Heart left ventricle (tissue), 16 donors: ENCODE results near the gene PCDHB7. TPM values are rescaled to one million over a fixed set of nuclear protein-coding genes. Genes with fewer than 3 reads are reported as not detected.
"Not testable (repeated sequence)": the region's sequence is repeated elsewhere in the genome, so short reads cannot be mapped to it uniquely, and the experiment has no call there.

ENCODE experiments used
- ATAC-seq, 4 donors: fragments of 200-7000 bp; cut with Tn5 transposase; one replicate each; pipeline ENCODE4 v1.9.1; 2020 to 2022; ENCODE audit warnings: moderate library complexity in 4 of 4, mild to moderate bottlenecking in 3 of 4, moderate number of reproducible peaks in 1 of 4
- DNase-seq, 5 donors: peaks; one replicate each; pipeline ENCODE4 v3.0.0-alpha.2; 2020
- H3K27ac ChIP-seq, 12 donors: fragments of 200-600 bp; sonication (generic) in 4 of 12; one replicate each; pipeline versions ENCODE4 v1.5.0 to v1.8.0; 2016 to 2022; ENCODE audit warnings: mild to moderate bottlenecking in 2 of 12
- H3K27me3 ChIP-seq, 9 donors: fragments of 200-600 bp; sonication (generic) in 2 of 9; one replicate each; pipeline versions ENCODE4 v1.5.1 to v1.8.0; 2016 to 2022; ENCODE audit warnings: mild to moderate bottlenecking in 3 of 9
- H3K36me3 ChIP-seq, 9 donors: fragments of 200-600 bp; sonication (generic) in 2 of 9; one replicate each; pipeline versions ENCODE4 v1.5.0 to v1.8.0; 2018 to 2022; ENCODE audit warnings: mild to moderate bottlenecking in 2 of 9
- H3K4me1 ChIP-seq, 12 donors: fragments of 200-600 bp; sonication (generic) in 4 of 12; one replicate each; pipeline versions ENCODE4 v1.5.0 to v1.8.0; 2016 to 2022; ENCODE audit warnings: mild to moderate bottlenecking in 3 of 12
- H3K4me3 ChIP-seq, 12 donors: fragments of 200-600 bp; sonication (generic) in 4 of 12; one replicate each; pipeline versions ENCODE4 v1.5.0 to v1.8.0; 2017 to 2022; ENCODE audit warnings: mild to moderate bottlenecking in 9 of 12, moderate library complexity in 4 of 12
- H3K9me3 ChIP-seq, 12 donors: fragments of 200-600 bp; sonication (generic) in 4 of 12; one replicate each; pipeline versions ENCODE4 v1.5.0 to v1.8.0; 2016 to 2022; ENCODE audit warnings: mild to moderate bottlenecking in 1 of 12
- CTCF ChIP-seq, 12 donors: fragments of 200-600 bp; sonication (generic) in 4 of 12; IDR thresholded peaks; one replicate each; pipeline versions ENCODE4 v1.5.0 to v1.8.0; 2018 to 2022; ENCODE audit warnings: antibody characterized with exemption in 12 of 12, mild to moderate bottlenecking in 5 of 12
- POLR2A ChIP-seq, 2 donors: fragments of 450-650 bp; IDR thresholded peaks; one replicate each; pipeline ENCODE4 v1.6.1; 2017; ENCODE audit warnings: antibody characterized with exemption in 2 of 2, mild to moderate bottlenecking in 2 of 2, moderate library complexity in 2 of 2
- WGBS, 4 donors: extraction: QIAGEN DNeasy Blood & Tissue Kit in 2 of 4; methylation state at CpG; one replicate each; pipeline versions ENCODE4 v1.1.5 to v1.1.7; 2013 to 2018; 5-methylcytosine and 5-hydroxymethylcytosine counted together
- intact Hi-C, 10 donors: fragments of 100-400 bp; cut with DNase I; formaldehyde crosslinking; loops; one replicate each; pipeline versions ENCODE4 v1.11.1 to v1.14.2; 2022
- polyA plus RNA-seq, 2 donors: library from polyadenylated mRNA; stranded (reverse); fragments of 200-250 nt; gene quantifications; one replicate each; pipeline ENCODE4 v1.2.3, GENCODE V29; 2013
- total RNA-seq, 9 donors: library from RNA; depleted of rRNA in 2 of 9; stranded (reverse); fragments of >200 nt in 2 of 9; fragmentation: NEBNext Ultra II Directional in 3 of 9; extraction: Animal tissue kit (Norgen Biotek cat#: 25700) in 3 of 9; gene quantifications; one replicate each; pipeline versions ENCODE4 v1.1.0 to v1.2.4, GENCODE V29; 2016 to 2023
- donor health status: ischemic (EF 13 %, LVEDD 7.1; RV severe dilation, severe dysfunction).
- donor health status: healthy with polysubstance abuse.
- donor health status: DM: no; HTN: yes; CAD: no.
- donor health status: DM: no; HTN: no; CAD: no.
- donor health status: ischemic (EF 25% LVEDD 6.9; RV normal size, moderate dysfunction).
- donor health status: ischemic (EF 25% LVEDD 5.7; RV mildly dilated, moderate dysfunction).
- donor health status: healthy.
- donor health status: DM: yes; HTN: yes; CAD: no.
- donor health status: ischemic (EF 35%, LVEDD 5.7; RV mildly dilated, moderate dysfunction).
- donor health status: nonischemic (EF 11% LVEDD 7.7; RV severe dilation, severe dysfunction).
- donor health status: DM: yes; HTN: yes; CAD: no.
- donor health status: PGD.
- donor health status: ischemic (EF 29% LVEDD 5.4; RV normal size, mild dysfunction).
- donor health status: nonischemic (EF 23%, LVEDD 6.1; RV moderate dilation, normal function).

The PCDHB7 gene
- total and polyA plus RNA-seq, 11 donors, result 0.19 to 1.3 (median 0.76) TPM

GRCh38 chr5:141135718-141136266 is 36.7 kb upstream of the PCDHB7 start:
- peak overlapping the region; percentile 3 to 61 (median 44) for H3K4me3 ChIP-seq
- H3K9me3 ChIP-seq, result peaks cover 0 to 100% (median 44%) of the 10 kb centered on the region in 12 donors
- intact Hi-C loops, result no loop called here
- no peak overlapping the region for H3K27ac ChIP-seq
- TF ChIP-seq POLR2A (IDR thresholded peaks at IDR 0.05) (no peak), CTCF (IDR thresholded peaks at IDR 0.05) (no peak)
- WGBS, 4 donors, result 38 to 52% (median 43%) methylated on average over 16 to 19 of the region's 19 CpGs
- H3K4me1 ChIP-seq, result no peaks in the 10 kb centered on the region
- no peak for ATAC-seq
- H3K27me3 ChIP-seq, result peaks cover 0 to 4% (median 0%) of the 10 kb centered on the region in 9 donors
- no peak for DNase-seq
- no peaks in the 10 kb centered on the region for H3K36me3 ChIP-seq

GRCh38 chr5:141137346-141137745 is 35.1 kb upstream of the PCDHB7 start:
- WGBS, 4 donors, result 43 to 58% (median 50%) methylated on average over 8 to 34 of the region's 34 CpGs
- H3K36me3 ChIP-seq, intact Hi-C loops, ATAC-seq, H3K4me1 ChIP-seq, H3K27me3 ChIP-seq, DNase-seq, H3K4me3 ChIP-seq, H3K27ac ChIP-seq: not testable (repeated sequence)
- H3K9me3 ChIP-seq, result peaks cover 0 to 100% (median 49%) of the 10 kb centered on the region in 12 donors

- TF ChIP-seq CTCF (IDR thresholded peaks at IDR 0.05) (peak in 6 of 12 donors; percentile 17 to 44 (median 31)), POLR2A (IDR thresholded peaks at IDR 0.05) (no peak)
- peak within 1 kb of the TSS in 8 of 12 donors; percentile 8 to 37 (median 22) for H3K4me3 ChIP-seq
- intact Hi-C loops, result no loop called here
- ATAC-seq (no peak), DNase-seq (no peak)
- peaks cover 0 to 94% (median 39%) of the 10 kb centered on the region in 12 donors for H3K9me3 ChIP-seq
- no peaks in the 10 kb centered on the region for H3K36me3 ChIP-seq
- H3K27ac ChIP-seq, result no peak within 1 kb of the TSS
- WGBS, 4 donors, result 12 to 16% (median 14%) methylated on average over 18 of the region's 18 CpGs
- peaks cover 0 to 35% (median 4%) of the 10 kb centered on the region in 9 donors for H3K27me3 ChIP-seq
- no peaks in the 10 kb centered on the region for H3K4me1 ChIP-seq
These were observed 22.6 kb upstream of the PCDHB7 start, which contains the start of gene PCDHB6 for GRCh38 chr5:141149812-141150211. Gene PCDHB6 (plus strand): TSS chr5:141150057. CDS start chr5:141150258, 201 bp downstream.

- intact Hi-C loops, result no loop called here
- no peaks in the 10 kb centered on the region for H3K4me1 ChIP-seq
- H3K27me3 ChIP-seq, result peaks cover 0 to 36% (median 4%) of the 10 kb centered on the region in 9 donors
- H3K4me3 ChIP-seq, result peak overlapping the region in 8 of 12 donors; percentile 8 to 37 (median 22)
- H3K27ac ChIP-seq, result no peak overlapping the region
- ATAC-seq (no peak), DNase-seq (peak in 1 of 5 donors; percentile 43)
- peaks cover 0 to 96% (median 42%) of the 10 kb centered on the region in 12 donors for H3K9me3 ChIP-seq
- 36 to 48% (median 39%) methylated on average over 32 to 33 of the region's 33 CpGs for WGBS, 4 donors
- no peaks in the 10 kb centered on the region for H3K36me3 ChIP-seq
- TF ChIP-seq CTCF (IDR thresholded peaks at IDR 0.05), result no peak
- TF ChIP-seq POLR2A (IDR thresholded peaks at IDR 0.05), result no peak
These were observed 22.0 kb upstream of the PCDHB7 start for GRCh38 chr5:141150224-141150992.
